Bronchus fibroblast of lung (primary cell): ENCODE results near the gene SLC22A6. TPM values are rescaled to one million over a fixed set of nuclear protein-coding genes. Genes with fewer than 3 reads are reported as not detected.

Experiments used
- total RNA-seq: library from RNA; depleted of rRNA; stranded (reverse); fragments of >200 nt; gene quantifications from 2 replicates; pipeline ENCODE4 v1.2.3, GENCODE V29; 2015

SLC22A6 gene
- not detected in 2 replicates for total RNA-seq

GRCh38 chr11:62984451-62984991, at the start of gene SLC22A6:
TSS of gene SLC22A6 (minus strand) at chr11:62984967. CDS start at chr11:62984690, 277 bp downstream.

GRCh38 chr11:63015521-63016215, 30.9 kb upstream of the SLC22A6 start, which contains the start of gene SLC22A8:
TSS of gene SLC22A8 (minus strand) at chr11:63015841. CDS start at chr11:63014958, 883 bp downstream.

Other genes with a start within 250 kb of the SLC22A6 start
- gene ZBTB3, start 230.8 kb downstream of the SLC22A6 start, total RNA-seq: 9.4 and 10.7 TPM in 2 replicates
- gene POLR2G, start 223.4 kb downstream of the SLC22A6 start, total RNA-seq: 157 and 185 TPM in 2 replicates
- gene TAF6L, start 213.6 kb downstream of the SLC22A6 start, total RNA-seq: 17.7 and 22.0 TPM in 2 replicates
- 57.7 and 59.3 TPM in 2 replicates for gene TMEM179B, start 197.6 kb downstream of the SLC22A6 start, total RNA-seq
- gene TMEM223, start 193.0 kb downstream of the SLC22A6 start, total RNA-seq: 40.3 and 41.2 TPM in 2 replicates
- 20.5 and 26.0 TPM in 2 replicates for gene NXF1, start 179.5 kb downstream of the SLC22A6 start, total RNA-seq
- gene STX5, start 152.9 kb downstream of the SLC22A6 start, total RNA-seq: 43.2 and 45.8 TPM in 2 replicates
- not detected in 2 replicates for gene TEX54, start 152.1 kb downstream of the SLC22A6 start, total RNA-seq
- gene WDR74, start 145.4 kb downstream of the SLC22A6 start, total RNA-seq: 47.9 and 56.0 TPM in 2 replicates
- 168 and 174 TPM in 2 replicates for gene SLC3A2, start 104.1 kb downstream of the SLC22A6 start, total RNA-seq
- gene CHRM1, start 63.6 kb downstream of the SLC22A6 start, total RNA-seq: not detected in 2 replicates
- gene SLC22A8, start 30.9 kb upstream of the SLC22A6 start, total RNA-seq: not detected in 2 replicates
- gene SLC22A24, start 159.3 kb upstream of the SLC22A6 start, total RNA-seq: not detected in 2 replicates